ENCODE measurements around the gene U2AF1L4.

Gene U2AF1L4

DNA sequence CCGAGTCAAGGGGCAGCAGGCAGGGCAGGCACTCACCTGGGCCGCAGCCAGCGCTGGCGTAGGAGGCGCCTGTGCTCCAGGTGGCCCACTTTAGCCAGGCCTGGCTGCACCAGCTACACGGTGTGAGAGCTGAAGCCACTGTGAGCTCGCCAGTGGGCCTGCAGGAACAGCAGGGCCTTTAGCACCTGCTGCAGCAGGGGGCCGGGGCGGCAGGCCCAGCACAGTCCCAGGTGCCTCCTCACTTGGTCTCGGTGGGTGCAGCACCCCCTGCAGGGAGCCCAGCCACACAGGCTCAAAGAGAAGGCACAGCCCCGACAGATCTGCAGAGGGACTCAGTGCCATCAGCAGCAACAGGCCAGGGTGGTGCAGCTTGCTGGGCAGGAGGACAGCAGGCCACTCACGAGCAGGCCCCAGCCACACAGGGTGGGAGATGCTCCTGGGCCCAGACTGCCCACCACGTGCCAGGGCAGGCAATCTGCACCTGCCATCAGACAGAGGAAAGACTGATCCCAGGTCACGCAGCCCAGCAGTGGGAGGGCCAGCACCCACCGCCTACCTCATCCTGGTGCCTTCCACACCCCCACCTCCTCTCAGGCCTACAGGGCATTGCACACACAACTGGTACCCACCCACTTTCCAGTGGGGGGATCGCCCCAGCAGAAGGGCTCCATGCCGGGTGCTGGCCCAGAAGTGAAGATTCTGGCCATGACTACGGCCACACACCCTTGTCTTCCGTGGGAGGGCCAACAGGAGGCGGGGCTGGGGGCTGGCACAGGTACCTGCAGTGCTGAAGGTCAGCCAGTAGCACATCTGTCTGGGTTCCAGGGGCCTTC lies 46.0 kb upstream of the U2AF1L4 start:
- H3K27ac ChIP-seq: no peak overlapping the region
- no peaks in the 10 kb centered on the region for H3K9me3 ChIP-seq
- no peak for DNase-seq
- peaks cover 0 to 21% (median 5%) of the 10 kb centered on the region in 3 donors for H3K36me3 ChIP-seq
- H3K27me3 ChIP-seq: peaks cover 0 to 3% of the 10 kb centered on the region in 2 donors
- no peaks in the 10 kb centered on the region for H3K4me1 ChIP-seq
- TF ChIP-seq, protein P1, sequence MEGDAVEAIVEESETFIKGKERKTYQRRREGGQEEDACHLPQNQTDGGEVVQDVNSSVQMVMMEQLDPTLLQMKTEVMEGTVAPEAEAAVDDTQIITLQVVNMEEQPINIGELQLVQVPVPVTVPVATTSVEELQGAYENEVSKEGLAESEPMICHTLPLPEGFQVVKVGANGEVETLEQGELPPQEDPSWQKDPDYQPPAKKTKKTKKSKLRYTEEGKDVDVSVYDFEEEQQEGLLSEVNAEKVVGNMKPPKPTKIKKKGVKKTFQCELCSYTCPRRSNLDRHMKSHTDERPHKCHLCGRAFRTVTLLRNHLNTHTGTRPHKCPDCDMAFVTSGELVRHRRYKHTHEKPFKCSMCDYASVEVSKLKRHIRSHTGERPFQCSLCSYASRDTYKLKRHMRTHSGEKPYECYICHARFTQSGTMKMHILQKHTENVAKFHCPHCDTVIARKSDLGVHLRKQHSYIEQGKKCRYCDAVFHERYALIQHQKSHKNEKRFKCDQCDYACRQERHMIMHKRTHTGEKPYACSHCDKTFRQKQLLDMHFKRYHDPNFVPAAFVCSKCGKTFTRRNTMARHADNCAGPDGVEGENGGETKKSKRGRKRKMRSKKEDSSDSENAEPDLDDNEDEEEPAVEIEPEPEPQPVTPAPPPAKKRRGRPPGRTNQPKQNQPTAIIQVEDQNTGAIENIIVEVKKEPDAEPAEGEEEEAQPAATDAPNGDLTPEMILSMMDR (IDR thresholded peaks at IDR 0.05): no peak
- intact Hi-C loops (cut with DNase I; ENCODE audit: low total_unique reads): no loop called here
- H3K4me3 ChIP-seq: no peak overlapping the region

DNA sequence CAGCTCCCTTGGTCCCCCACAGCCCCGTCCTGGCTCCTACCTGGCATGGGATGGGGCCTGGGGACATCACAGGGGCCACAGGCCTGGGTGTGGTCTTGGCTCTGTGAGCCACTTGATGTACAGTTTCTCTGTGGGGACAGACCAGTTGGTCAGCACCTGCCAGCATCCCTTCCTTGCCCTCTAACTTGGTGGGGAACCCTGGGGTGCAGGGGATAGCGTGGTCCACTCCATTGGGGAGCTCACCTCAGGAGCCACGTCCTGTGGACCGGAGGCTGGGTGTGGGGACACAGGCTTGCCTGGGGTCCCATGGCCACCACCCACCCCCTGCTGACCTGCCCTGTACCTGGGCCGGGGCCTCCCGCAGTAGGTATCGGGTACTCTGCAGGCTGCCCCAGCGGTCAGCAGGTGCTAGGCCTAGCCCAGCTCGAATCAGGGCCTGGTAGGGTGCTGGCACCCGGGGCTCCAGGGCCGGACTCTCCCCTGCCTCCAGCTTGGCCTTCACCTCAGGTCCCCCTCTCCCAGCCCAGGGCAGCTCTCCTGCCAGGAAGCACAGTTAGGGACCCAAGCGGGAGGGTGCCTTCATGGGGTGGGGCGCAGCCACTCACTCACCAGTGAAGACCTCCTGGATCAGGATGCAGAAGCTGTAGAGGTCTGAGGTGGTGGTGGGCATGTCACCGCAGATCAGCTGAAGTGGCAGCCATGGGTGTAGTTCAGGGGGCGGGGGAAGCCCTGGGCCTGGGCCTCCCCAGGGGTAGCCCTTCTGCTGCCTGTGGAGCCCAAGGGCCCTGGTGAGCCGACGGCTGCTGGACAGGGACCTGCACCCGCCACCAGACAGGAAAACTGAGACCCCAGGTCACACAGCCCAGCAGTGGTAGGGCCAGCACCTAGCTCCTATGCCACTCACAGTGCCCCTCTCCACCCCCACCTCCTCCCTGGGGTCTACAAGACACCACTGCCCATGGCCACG lies 45.0 kb upstream of the U2AF1L4 start:
- H3K27ac ChIP-seq: no peak overlapping the region
- intact Hi-C loops (cut with DNase I; ENCODE audit: low total_unique reads): no loop called here
- peaks cover 0 to 3% of the 10 kb centered on the region in 2 donors for H3K27me3 ChIP-seq
- no peaks in the 10 kb centered on the region for H3K9me3 ChIP-seq
- no peak overlapping the region for H3K4me3 ChIP-seq
- TF ChIP-seq, protein P1 (IDR thresholded peaks at IDR 0.05): no peak
- H3K36me3 ChIP-seq: peaks cover 5 to 30% (median 8%) of the 10 kb centered on the region in 3 donors
- no peaks in the 10 kb centered on the region for H3K4me1 ChIP-seq
- DNase-seq: no peak

DNA sequence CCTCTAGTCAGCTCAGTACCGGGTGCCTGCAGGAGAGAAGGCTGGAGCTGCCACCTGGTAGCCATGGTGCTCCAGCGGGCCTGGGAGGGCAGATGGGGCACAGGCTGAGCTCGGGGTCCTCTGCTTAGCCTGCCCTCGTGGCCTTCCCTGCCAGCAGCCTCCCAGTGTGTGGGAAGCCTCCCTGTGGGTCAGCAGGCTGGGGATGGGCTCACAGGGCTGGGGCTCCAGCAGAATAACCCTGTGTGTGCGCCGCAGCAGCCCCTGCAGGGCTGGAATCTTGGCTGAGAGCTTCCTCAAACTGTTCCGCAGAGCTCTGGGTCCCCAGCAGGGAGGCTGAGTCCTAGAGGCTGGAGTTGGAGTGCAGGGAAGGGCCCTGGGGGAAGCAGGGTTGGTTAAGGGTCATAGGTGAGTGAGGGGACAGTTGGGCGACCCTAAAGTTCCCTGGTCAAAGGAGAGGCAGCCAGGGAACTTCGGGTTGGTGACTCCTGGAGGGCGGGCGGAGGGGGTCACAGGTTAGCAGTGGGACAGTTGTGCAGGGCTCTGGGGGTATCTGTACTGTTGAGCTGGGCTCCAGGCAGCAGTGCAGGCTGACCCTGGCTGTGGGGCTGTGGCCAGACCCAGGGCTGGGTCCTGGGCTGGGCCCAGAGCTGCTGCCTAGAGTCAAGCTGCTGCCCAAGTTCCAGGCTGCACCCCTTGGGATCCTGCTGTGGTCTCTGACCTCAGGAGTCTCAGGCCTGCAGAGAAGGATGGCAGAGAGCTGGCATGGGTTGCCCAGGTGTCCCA lies 44.2 kb upstream of the U2AF1L4 start:
- H3K27ac ChIP-seq: no peak overlapping the region
- H3K4me1 ChIP-seq: no peaks in the 10 kb centered on the region
- no peaks in the 10 kb centered on the region for H3K9me3 ChIP-seq
- DNase-seq: no peak
- H3K27me3 ChIP-seq: peaks cover 0 to 3% of the 10 kb centered on the region in 2 donors
- intact Hi-C loops (cut with DNase I; ENCODE audit: low total_unique reads): no loop called here
- H3K36me3 ChIP-seq: peaks cover 5 to 39% (median 14%) of the 10 kb centered on the region in 3 donors
- no peak overlapping the region for H3K4me3 ChIP-seq
- TF ChIP-seq, protein P1 (IDR thresholded peaks at IDR 0.05): no peak

DNA sequence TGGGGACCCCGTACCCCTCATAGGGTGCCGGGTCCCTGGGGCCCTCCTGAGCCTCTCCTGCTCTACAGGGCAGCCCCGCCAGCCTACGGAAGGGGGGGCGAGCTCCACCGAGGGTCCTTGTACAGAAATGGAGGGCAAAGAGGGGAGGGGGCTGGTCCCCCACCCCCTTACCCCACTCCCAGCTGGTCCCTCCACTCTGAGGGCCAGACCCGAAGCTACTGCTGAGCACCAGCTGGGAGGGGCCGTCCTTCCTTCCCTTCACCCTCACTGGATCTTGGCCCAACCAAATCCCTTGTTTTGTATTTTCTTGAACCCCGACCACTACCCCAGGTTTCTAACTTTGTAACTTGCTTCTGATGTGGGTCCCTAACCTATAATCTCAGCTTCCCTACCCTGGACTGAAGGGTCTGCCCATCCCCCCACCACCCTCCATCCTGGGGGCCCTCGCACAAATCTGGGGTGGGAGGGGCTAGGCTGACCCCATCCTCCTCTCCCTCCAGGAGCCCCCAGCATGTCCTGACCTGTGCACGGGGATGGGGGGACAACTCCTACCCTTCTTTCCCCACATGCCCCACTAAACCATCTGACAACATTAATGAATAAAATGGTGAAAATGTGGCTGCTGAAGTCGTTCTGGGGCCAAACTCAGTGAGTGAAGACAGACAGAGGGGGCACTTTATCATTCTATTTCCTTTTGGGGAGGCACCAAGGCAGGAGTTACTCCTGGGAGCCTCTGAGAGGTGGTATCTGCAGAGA lies 43.2 kb upstream of the U2AF1L4 start:
- H3K4me1 ChIP-seq: no peaks in the 10 kb centered on the region
- no peak overlapping the region for H3K27ac ChIP-seq
- intact Hi-C loops (cut with DNase I; ENCODE audit: low total_unique reads): no loop called here
- H3K9me3 ChIP-seq: no peaks in the 10 kb centered on the region
- no peaks in the 10 kb centered on the region for H3K27me3 ChIP-seq
- H3K36me3 ChIP-seq: peaks cover 5 to 48% (median 14%) of the 10 kb centered on the region in 3 donors
- DNase-seq: no peak
- H3K4me3 ChIP-seq: no peak overlapping the region
- TF ChIP-seq, protein P1 (IDR thresholded peaks at IDR 0.05): no peak

All from tibial artery (tissue), 4 donors.